G401.6 (cell line): ENCODE measurements around the gene MYO10.

Experiments
- FAIRE-seq: peaks from 2 replicates; lab custom pipeline; 2012; peaks lifted over from hg19 to GRCh38; lab: Jason Lieb, UNC

The MYO10 gene

DNA sequence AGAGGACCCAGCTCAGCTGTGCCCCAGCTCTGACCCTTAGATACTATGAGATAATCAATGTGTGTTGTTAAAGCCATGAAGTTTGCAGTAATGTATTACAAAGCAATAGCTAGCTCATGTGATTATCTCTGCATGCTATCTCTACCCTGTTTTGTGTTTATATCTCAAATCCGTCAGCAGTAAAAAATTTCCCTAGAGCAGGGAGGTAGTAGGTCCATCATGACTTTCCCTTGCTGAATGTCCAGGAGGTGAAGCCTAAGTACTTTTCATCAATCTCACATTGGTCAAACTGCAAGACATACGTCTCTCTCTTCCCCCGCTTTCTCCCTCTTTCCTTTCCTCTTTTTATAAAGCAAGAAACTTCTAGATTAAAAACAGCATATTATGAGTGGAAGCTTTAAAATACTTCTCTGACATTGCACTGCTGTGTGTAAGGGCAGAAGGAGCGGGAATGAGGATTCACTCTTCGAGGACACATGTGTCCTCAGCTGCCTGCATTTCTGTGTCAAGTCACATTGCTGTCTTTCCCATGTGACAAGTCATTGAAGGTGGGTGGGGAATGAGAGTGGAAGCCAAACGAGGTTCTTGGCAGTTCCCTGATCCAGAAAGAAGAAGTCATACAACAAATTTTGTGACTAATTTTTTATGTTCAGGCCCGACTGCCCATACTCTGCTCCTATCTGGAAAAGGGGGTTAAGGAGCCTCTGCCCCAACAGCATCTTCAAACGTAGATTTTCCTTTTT is 226.2 kb downstream of the MYO10 start:
- FAIRE-seq, result no peak

DNA sequence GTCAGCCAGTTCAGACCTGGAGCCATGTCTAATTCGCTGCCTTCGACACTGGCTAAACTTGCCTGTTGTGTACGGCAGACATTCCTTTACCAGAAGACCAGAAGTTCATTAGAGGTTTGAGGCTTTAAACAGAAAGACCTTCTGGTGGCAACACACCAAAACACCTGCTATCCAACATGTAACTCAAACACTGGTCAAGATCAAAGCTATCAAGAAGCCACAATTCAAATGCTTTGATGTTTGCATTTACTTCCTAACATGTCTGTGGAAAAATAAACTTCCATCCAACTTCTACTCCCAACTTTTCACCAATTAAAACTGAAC is 228.3 kb downstream of the MYO10 start:
- FAIRE-seq, result no peak

DNA sequence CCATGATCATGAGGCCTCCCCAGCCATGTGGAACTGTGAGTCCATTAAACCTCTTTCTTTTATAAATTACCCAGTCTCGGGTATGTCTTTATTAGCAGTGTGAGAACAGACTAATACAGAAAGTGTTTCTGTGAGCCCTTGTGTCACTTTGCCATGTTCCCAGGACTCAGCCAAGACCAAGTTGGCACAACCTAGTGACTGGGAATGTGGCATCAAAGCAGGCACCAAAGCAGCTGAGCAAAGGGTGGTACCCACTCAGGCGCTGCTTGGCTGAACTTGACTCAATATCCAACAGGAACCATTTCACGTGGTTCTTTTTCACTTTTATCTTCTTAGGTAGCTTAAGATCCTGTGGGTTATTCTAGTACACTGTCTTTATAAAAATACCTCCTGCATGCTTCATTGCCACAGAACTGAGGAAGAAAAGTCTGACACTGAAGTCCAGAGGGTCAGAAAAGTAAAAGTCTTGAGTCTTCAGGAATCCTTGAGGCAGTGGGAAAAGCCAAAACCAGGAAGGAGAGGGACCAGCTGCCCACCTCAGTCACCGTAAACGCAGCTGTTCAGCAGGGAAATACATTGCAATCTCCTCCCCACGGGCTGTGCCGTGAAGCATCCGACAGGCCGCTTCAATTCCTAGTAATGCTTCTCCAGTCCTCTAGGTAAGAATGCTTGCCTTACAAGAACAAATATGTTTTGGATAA is 228.8 kb downstream of the MYO10 start:
- no peak for FAIRE-seq

DNA sequence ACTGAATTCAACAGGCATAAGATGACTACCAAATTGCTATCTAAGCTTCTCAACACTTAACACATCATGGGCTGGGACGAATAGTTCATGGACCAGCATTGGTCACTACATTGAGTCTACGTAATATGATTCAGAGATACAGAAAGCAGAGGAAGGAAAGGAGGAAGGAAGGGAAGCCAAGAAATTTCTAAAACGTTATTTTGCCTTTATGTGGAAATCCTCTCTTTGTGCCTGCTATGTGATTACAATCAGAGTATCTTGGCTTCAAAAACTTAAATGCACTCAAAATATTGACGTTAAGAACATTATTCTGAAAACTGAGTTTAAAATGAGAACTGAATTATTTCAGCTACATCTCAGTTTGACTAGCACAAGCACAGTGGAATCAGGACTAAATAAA is 231.1 kb downstream of the MYO10 start:
- FAIRE-seq, result no peak

DNA sequence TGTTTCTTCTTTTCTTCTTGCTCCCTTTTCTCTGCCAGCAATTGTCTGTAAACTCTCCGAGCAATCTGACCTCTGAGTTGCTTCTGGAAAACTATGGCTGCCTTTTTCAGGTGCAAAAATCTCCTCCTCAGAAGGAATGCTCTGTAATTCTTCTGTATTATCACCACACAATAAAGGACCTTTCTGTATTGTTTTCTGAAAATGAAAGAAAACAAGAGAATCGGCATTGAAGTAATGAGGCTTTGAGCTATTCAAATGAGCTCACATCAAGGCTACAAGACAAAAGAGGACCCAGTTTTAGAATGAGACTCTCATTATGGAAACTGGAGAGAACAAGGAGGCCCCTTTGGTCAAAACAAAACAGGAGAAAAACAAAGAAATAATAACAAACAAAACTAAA is 233.1 kb downstream of the MYO10 start:
- no peak for FAIRE-seq

DNA sequence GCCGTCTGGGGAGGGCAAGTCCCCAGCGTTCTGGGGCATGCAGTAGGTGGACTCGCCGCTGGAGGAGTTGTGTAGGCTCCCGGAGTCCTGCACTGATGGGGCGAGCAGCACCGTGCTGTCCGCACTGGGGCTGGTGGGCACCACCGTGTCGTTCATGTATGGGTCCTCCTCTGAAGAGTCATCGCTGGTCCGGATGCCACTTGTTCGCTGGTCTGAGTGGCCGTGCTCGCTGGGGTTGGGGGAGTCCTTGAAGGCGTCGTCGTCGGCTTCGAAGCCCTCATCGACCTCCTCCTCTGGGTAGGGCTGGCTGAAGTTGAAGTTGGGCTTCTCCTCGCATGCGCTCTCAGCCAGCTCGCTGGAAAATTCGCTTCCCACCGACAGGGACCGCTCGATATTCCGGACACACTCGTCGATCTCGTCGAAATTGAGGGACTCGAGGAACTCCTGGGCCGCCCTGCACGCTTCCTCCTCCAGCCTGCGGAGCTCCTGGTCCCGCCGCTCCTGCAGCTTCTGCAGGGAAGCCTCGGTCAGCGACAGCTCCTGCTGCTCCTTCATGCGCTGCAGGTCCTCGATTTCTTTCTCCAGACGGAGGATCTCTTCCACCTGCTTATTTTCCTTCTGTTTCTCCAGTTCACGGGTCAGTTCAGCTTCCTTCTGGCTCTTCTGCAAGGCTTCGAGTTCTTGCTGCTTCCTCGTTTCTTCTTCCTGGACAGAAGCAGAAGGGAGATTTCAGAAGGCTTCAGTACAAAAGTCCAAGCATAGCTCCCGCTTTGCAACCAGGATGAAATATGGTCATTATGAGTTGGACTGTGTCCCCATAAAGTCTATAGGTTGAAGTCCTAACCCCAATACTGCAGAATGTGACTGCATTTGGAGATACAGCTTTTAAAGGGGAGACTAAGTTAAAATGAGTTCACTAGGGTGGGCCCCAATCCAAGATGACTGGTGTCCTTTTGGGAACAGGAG is 234.7 kb downstream of the MYO10 start:
- no peak for FAIRE-seq

DNA sequence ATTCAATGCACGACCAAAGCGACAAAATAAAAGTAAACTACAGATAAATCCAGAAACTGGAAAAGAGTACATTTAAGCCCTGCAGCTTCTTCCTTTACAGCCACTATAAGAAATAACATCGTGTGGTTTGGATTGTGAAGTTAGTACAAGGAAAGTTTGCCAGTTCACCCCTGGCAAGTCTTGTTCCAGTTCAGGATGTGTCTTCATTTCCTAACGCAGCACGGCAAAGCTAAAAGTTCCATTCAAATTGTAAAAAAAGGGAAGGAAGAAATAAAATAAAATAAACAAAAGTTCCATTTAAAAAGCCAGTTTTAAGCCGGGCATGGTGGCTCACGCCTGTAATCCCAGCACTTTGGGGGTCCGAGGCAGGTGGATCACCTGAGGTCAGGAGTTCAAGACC is 236.0 kb downstream of the MYO10 start:
- FAIRE-seq, result no peak

DNA sequence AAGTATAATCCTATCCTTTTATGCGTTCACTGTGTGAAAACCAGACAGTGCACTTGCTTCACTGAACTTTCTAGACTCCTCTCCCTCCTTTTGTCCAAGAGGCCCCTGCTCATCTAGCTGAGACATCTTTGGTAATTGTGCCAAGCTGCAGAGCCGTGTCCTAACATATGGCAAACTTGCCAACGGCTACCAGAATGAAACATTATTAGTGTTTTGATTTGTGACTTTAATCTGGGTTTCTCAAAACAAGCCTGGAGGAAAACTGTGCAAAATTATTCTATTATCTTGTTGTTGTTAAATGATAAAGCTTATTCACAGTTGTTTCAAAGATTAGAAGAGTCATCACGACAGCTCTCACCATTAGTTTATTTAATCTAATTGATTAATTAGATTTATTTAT is 240.3 kb downstream of the MYO10 start:
- no peak for FAIRE-seq

DNA sequence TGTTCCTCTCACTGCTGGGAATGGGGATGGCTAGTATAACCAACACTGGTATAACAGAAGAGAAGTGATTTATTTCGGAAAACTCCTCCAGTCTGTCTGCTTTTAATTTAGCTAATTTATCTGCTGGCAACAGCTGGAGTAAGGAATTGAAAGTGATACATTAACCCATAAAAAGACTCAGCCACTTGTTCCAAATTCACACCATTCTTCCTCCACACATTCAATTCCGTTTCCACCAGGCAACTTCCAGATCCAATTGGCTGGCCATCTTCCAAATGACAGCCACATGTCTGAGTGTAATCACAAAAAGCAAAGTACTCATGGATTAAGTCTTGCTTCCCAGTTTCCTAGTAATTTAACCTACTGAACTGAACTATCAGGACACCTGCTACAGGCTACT is 242.2 kb downstream of the MYO10 start:
- no peak for FAIRE-seq

DNA sequence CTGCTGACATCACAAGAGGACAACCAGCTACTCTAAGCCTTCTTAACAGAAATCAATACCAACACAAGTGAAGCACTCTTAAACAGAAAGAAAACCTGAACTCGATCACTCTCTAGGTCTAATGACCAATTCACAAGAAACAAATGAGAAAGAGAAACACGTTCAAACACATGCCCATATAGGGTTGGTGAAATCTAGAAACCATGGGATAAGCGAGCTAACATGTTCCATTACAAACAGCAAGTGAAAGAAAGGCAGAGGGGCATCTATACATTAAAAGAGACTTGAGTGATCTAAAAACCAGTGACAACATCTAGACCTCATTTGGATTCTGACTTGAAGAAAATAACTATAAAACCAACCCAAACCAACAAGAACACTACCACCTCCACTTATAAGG is 244.4 kb downstream of the MYO10 start:
- no peak for FAIRE-seq

DNA sequence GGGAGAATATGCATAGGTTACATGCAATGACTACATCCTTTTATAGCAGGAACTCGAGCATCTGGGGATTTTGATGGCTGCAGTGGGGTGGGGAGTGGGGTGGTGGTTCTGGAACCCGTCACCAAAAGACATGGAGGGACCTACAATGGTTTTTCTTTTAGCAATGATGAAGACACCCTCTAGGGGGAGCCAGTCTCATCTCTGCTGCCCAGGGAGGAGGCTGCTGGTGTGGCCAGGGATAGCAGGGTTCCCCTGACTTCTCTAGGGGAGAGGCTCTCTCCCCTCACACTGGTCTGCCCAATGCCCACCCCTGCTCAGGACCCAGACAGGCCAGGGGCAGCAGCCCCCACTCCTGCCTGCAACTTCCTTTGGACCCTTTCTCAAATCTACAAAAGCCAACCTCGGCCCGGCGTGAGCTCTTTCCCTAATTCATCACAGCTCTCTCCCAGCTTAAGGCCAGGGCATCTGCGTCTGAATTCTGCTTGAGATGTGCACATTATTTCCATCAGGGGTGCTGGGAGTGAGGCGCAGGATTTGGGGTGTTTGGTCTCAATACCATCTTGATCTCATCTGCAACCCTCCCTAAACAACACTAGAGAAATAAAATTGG is 245.7 kb downstream of the MYO10 start:
- FAIRE-seq, result no peak

DNA sequence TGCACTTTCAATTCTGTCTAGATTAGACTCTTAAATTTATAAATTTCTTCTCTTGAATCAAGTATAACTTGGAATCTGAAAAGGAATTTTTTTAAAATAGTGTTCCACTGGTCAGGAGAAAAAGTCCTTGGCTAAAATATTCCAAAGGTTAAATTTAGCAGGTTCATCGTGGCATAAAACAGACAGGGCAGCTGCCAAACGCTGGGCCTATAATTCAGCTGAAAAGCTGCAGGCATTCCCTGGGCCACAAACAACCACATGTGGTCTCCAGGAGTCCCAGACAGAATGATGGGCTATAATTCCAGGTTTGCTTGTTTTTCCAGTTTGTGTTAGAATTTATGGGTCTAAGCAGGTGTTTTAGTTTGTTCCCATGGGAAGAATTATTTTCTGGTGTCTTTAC is 248.2 kb downstream of the MYO10 start:
- FAIRE-seq, result no peak

DNA sequence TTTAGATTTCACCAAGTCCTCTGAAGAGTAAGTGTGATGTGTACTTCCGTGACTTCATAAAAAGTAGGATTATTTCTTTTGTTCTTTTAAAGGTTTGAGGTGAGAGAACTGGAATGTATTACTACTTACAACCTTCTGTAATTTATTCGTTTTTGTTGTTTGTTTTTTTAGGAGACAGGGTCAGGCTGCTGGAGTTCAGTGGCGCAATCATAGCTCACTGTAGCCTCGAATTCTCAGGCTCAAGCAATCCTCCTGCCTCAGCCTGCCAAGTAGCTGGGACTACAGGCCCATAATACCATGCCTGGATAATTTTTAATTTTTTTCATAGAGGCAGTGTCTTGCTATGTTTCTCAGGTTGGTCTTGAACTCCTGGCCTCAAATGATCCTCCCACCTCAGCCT is 251.0 kb downstream of the MYO10 start:
- FAIRE-seq, result no peak

DNA sequence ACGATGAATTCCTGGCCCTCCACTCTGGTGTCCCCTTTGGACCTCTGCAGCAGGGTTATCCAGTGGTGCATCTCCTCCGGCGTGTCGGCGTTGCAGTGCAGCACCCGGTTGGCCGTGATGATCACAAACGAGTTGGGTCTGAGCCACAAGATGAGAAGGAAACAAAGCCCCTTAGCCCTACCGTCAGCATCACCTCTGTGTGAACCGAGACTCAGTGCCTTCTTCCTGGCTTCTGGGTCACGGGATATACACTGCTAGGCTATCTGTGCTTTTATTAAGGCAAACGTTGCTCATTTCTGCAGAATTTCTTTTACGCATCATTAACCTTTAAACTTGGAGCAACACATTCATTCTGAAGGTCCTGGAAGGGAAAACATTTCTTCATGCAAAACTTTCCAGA is 254.2 kb downstream of the MYO10 start:
- no peak for FAIRE-seq

DNA sequence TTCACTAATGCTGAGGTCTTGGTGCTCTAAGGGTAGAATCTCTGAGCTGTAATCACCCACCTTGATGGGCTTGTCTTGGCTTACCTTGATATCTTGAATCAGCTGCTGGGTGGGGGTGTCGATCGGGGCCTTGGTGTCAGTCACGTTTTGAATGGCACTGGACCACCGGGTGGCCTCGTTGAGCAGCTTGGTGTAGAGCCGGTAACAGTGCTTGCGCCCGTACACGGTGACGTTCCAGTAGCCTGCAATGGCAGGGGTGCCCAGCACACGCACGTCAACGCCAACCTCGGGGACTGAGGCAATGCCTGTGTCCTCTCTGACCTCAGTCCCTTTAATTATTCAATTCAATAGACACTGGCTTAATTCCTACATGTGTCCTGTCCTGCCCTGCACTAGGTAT is 256.2 kb downstream of the MYO10 start:
- FAIRE-seq, result no peak

DNA sequence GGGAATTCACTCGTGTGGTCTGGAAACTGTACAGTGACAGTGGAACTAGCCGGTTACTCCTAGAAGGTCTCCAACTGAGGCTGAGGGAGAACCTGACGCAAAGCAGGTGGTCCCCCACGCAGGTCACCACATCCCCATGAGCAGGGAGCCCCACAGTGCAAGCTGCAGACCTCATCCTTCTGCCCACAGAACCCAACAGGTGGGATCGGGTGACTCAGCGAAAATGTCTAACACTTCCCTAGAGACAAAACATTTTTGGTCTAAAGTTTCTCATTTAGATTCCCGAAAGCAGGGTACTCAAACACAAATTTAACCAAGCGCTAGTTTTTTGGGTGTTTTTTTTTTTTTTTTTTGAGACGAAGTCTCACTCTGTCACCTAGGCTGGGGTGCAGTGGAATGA is 256.9 kb downstream of the MYO10 start:
- no peak for FAIRE-seq

DNA sequence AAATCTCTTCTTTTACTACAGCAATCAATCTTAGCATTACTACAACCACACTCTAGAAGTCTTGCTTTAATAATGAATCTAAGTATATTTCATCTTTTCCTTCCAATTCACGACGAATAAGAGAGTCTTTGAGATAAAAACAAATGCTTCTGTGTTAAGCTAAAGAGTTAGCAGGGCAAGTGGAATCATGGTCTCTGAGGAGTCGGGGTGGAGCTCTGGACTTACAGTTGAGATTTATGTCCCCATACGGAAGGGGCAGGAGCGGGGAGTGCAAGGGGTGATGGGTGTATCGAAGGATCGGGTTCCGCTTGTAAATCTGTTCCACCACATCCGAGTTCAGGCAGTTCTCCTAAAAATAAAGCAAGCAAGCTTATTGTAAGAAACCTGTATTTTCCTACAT is 260.3 kb downstream of the MYO10 start:
- FAIRE-seq, result no peak

DNA sequence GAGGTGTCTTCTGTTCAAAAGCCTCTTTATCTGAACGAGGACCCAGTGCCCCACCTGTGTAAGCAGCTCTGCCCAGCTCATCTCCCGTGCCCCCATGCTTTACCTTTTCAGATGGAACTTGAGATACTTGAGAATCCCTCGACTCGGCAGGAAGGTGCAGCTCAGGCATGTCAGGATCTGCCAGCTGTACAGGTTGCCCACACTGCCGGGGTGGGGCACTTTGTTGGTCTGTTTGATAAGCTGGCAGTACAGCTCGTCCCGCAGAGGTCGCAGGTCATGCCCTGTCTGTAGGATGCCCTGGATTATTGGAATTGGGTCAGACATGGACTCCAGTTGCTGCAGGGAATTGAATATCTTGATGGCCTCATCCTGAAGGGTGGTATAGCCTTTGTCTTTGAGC is 261.3 kb downstream of the MYO10 start:
- no peak for FAIRE-seq

DNA sequence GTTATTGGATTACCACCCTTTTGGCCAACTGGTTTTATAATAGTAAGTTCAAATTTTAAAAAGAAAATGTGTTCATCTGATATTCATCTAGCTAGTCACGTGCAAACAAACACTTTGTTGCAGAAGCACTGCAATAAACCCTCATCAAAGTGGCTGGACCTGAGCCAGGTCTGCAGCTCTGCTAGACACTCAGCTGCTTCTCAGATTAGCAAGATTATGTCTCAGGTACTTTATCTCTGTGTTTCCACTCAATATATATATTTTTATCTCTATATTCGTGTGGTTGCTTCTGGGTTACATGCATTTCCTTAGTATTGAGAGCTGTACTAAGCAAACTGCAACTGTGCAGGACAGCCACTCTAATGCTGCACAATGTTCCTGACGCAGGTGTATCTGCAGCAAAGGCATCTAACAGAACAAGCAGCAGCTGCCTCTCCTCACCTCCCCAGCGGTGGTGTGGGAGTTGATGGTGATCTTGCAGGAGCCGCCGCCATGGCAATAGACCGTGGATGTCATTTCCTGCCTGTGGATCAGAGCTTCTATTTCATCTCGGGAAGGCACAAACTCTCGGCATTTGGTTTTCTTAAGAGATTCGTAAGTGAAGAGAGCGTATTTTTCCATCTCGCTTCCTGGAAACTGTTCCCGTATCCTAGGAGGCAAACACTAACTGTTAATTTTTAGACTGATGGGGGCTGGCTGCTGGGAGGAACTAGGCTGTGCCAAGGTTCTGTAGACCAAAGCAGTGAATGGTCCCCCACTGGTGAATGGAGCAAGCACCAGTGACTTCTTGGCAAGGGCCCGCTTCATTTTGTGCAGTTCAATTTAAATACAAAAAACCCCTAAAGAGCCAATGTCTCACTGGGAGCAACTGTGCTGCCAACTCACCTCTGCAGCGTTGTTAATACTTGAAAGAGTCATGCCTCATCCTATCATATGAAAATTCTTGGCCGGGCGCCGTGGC is 262.6 kb downstream of the MYO10 start:
- no peak for FAIRE-seq

DNA sequence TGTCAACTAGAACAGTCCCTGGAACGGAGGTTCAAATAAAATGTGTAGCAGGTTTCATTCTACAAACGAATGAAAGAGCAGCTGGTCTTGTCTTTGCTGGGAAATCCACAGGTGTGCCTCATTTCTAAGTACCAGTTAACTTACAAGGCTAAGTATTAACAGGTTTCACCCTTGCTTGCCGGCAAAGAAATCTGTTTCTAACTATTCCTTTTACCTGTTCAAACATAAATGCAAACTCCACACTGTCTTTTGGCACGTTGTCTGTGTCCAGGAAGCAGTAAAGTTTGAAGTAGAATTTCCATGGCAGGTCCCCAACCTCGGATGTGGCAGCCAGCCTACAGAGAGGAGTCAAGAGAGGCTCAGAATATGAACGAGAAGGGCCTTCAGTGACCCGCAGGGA is 264.9 kb downstream of the MYO10 start:
- no peak for FAIRE-seq

DNA sequence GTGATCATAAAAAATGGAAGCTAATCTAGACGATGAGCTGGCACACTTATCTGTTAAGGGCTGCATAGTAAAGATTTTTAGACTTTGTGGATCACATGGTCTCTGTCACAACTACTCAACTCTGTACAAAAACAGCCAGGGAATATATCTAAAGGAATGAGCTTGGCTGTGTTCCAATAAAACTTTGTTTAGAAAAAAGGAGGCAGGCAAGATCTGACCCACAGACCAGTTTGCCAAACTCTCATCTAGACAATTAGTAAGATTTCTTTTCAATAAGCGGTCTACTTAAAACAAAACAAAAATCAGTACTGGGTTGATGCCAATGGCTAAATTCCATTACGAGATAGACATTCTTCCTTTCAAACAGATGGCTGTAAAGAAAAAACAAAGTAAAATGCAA is 266.3 kb downstream of the MYO10 start:
- FAIRE-seq, result no peak

DNA sequence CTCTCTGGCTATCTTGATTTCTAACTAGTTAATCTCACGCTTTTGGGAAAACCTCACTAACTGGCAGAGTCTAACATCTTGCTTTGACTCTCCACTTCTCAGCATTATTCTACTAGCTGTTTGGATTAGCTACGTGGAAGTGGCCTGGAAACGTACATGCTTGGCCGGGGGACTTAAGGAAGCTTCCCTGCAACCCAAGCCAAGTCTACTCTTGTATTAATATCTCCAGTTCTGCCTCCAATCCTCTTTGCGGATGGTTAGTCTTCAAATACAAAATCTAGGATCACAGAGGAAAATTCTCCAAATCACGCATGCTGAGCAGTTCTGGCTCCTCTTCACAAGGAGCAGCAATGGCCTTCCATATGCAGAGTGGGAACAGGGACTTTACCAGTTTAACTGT is 267.5 kb downstream of the MYO10 start:
- FAIRE-seq, result no peak
